ENCODE results near the gene FZD4. TPM values are rescaled to one million over a fixed set of nuclear protein-coding genes. Genes with fewer than 3 reads are reported as not detected.

FZD4 gene
- total and polyA plus RNA-seq, 2 donors (not counting 3 experiments of a cell fraction or from before 2014, with no cell fraction given): 56.6 to 112 TPM

- H3K27me3 ChIP-seq (ENCODE audit: control insufficient read depth in 2 of 2, insufficient read depth in 2 of 2, low read length in 2 of 2): no peaks in the 10 kb centered on the region
- ChIA-PET CTCF (interaction anchor here (0.8 to 6.3 kb wide), 26 partner anchors 7 to 482 kb away, joined by 3 to 122 read pairs (median 6); partner anchors contain the start of gene FZD4), POLR2A (interaction anchor here (1.3 to 3.1 kb wide), 2 partner anchors 12 to 15 kb away, joined by 4 to 23 read pairs; partner anchors contain the start of gene FZD4)
- peaks cover 64% of the 10 kb centered on the region for H3K4me1 ChIP-seq (ENCODE audit: control insufficient read depth, extremely low read depth, insufficient read depth, low read length)
- peak overlapping the region; percentile 79 for H3K9ac ChIP-seq (replicated peaks; ENCODE audit: extremely low read depth, insufficient read depth, low read length)
- no peaks in the 10 kb centered on the region for H3K9me3 ChIP-seq (replicated peaks; ENCODE audit: control insufficient read depth, insufficient read depth, low read length)
- peak overlapping the region; percentile 47 for H3K4me2 ChIP-seq (ENCODE audit: insufficient read depth, low read length)
- intact Hi-C loops (cut with micrococcal nuclease): loop anchor here (1.0 kb wide), 3 partner anchors 8 to 98 kb away; no protein-coding TSS in a partner anchor
- BruUV-seq (replicated peaks): TSS peak; percentile 6
- dilution Hi-C loops (cut with MboI; ENCODE audit: extremely low pct_ligation_motif_present, low sequenced_read_pairs): no loop called here
- H3K36me3 ChIP-seq (ENCODE audit: control insufficient read depth in 2 of 2, extremely low read depth in 1 of 2, insufficient read depth in 2 of 2, low read length in 2 of 2): peaks cover 1 to 4% of the 10 kb centered on the region in 2 experiments
- DNase-seq (ENCODE audit: low read depth, low spot score): peak; percentile 83
- FAIRE-seq: no peak
- peak overlapping the region in 1 of 3 experiments; percentile 2 for H3K4me3 ChIP-seq (replicated peaks in 1 of 3; ENCODE audit: insufficient read depth in 1 of 3, low read depth in 1 of 3, low read length in 3 of 3)
- H3K9me1 ChIP-seq (replicated peaks; ENCODE audit: control insufficient read depth, extremely low read depth, insufficient read depth, low read length): no peaks in the 10 kb centered on the region
- H4K20me1 ChIP-seq (replicated peaks; ENCODE audit: control insufficient read depth, extremely low read depth, insufficient read depth, low read length): no peaks in the 10 kb centered on the region
- peaks cover 35% of the 10 kb centered on the region for H3K79me2 ChIP-seq (ENCODE audit: control insufficient read depth, insufficient read depth, low read length)
- H2AFZ ChIP-seq (ENCODE audit: low read depth, low read length): peak overlapping the region; percentile 22
- TF ChIP-seq POLR2AphosphoS5 (IDR thresholded peaks at IDR 0.05; ENCODE audit: insufficient read depth, low read depth, low read length) (peak; percentile 45), MAX (IDR thresholded peaks at IDR 0.05; ENCODE audit: insufficient read depth, insufficient read length) (no peak), POLR2A (IDR thresholded peaks at IDR 0.05; ENCODE audit: low read depth, low read length) (peak; percentile 59), CTCF (IDR thresholded peaks at IDR 0.05; ENCODE audit: extremely low read depth in 1 of 2, insufficient read depth in 1 of 2, low read depth in 1 of 2, low read length in 2 of 2) (peak in 1 of 2 donors; percentile 18), FOS (IDR thresholded peaks at IDR 0.05; ENCODE audit: borderline replicate concordance, insufficient read depth, low read length) (no peak), GATA2 (IDR thresholded peaks at IDR 0.05; ENCODE audit: insufficient read depth, insufficient read length, low read depth, low read length) (no peak)
- H3K27ac ChIP-seq (ENCODE audit: insufficient read depth, low read depth, low read length): peak overlapping the region; percentile 89
Measured at GRCh38 chr11:86940122-86940777, 14.9 kb downstream of the FZD4 start.
